ENCODE results near the gene MCM9. TPM values are rescaled to one million over a fixed set of nuclear protein-coding genes. Genes with fewer than 3 reads are reported as not detected.

MCM9 gene
- total RNA-seq, 1 experiment from 2014 or later = 18.6 TPM

DNA sequence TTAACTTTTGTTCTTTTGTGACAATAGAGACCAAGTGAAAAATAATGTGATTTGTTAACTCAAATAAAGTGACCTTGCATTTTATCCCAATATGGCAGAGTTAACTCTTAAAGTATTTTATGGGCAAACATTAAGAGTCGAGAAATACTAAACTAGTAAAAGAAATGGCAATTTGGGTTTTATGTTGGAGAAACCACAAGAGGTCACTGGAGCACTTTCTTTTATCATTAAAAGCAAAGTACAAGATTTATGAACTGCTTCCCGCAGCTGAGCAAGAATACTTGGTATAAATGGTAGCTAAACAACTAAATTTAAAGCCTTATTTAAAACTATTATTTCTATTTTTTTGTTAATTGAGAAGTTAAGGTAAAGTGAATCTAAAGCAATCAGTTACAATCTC is 33.5 kb upstream of the MCM9 start:
- no peaks in the 10 kb centered on the region for H3K23me2 ChIP-seq (ENCODE audit: insufficient read length, low read depth, low read length, poor library complexity, severe bottlenecking)

More for the DNA sequence above, 33.5 kb upstream of the MCM9 start:
- Mint-ChIP-seq H3K27me3 (ENCODE audit: low read depth) (no peaks in the 10 kb centered on the region), H3K27ac (peak overlapping the region in 1 of 3 experiments; percentile 55; a peak in 1 of 7 replicates), H3K9me3 (no peaks in the 10 kb centered on the region), H3K4me1 (peaks cover 11 to 12% of the 10 kb centered on the region in 2 experiments), H3K4me3 (no peak overlapping the region), H3K36me3 (ENCODE audit: insufficient read depth in 1 of 3, low read depth in 3 of 3) (no peaks in the 10 kb centered on the region; a peak in 1 of 7 replicates)
- no peaks in the 10 kb centered on the region for H3K27me3 ChIP-seq (ENCODE audit: insufficient read depth, low read length)
- no peak overlapping the region for H3K27ac ChIP-seq (ENCODE audit: insufficient read length, low read depth, low read length)
- no peak overlapping the region for H4K8ac ChIP-seq (replicated peaks; ENCODE audit: insufficient read length, low read depth, low read length)
- no peak overlapping the region for H4K91ac ChIP-seq (ENCODE audit: insufficient read length, low read depth, low read length)
- no peak overlapping the region for H4K5ac ChIP-seq (ENCODE audit: insufficient read length, low read depth, low read length)
- H3K79me2 ChIP-seq (ENCODE audit: insufficient read depth, low read length) = no peaks in the 10 kb centered on the region
- no peaks in the 10 kb centered on the region for H3K4me1 ChIP-seq (ENCODE audit: insufficient read depth, low read length)
- no peak overlapping the region for H3K56ac ChIP-seq (ENCODE audit: insufficient read length, low read depth, low read length)
- H2BK120ac ChIP-seq (ENCODE audit: low read depth, low read length, poor library complexity, severe bottlenecking) = no peak overlapping the region
- WGBS (ENCODE audit: extremely low coverage, insufficient read length, low lambda C conversion rate) = no CpG with 5 or more reads among the region's 2 CpGs
- H2BK12ac ChIP-seq (ENCODE audit: insufficient read length, low read depth, low read length) = no peak overlapping the region
- no peak overlapping the region for H3T11ph ChIP-seq (ENCODE audit: low read length)
- H3K18ac ChIP-seq (ENCODE audit: insufficient read length, low read depth, low read length) = no peak overlapping the region
- no peaks in the 10 kb centered on the region for H4K20me1 ChIP-seq (ENCODE audit: control insufficient read depth, insufficient read depth, insufficient read length)
- no peak overlapping the region for H2BK20ac ChIP-seq (ENCODE audit: low read depth, low read length, poor library complexity, severe bottlenecking)
- H2AK5ac ChIP-seq (ENCODE audit: insufficient read length, low read length) = no peak overlapping the region
- H3K9me3 ChIP-seq (ENCODE audit: control insufficient read depth, low read depth, low read length) = no peaks in the 10 kb centered on the region
- H2AFZ ChIP-seq (ENCODE audit: low read length) = no peak overlapping the region
- H2BK15ac ChIP-seq (ENCODE audit: low read depth, low read length) = no peak overlapping the region
- H2BK5ac ChIP-seq (ENCODE audit: insufficient read length, low read length) = no peak overlapping the region
- DNase-seq = no peak
- H3K79me1 ChIP-seq (ENCODE audit: insufficient read depth, low read depth, low read length, poor library complexity, severe bottlenecking) = no peaks in the 10 kb centered on the region
- TF ChIP-seq, protein P1, sequence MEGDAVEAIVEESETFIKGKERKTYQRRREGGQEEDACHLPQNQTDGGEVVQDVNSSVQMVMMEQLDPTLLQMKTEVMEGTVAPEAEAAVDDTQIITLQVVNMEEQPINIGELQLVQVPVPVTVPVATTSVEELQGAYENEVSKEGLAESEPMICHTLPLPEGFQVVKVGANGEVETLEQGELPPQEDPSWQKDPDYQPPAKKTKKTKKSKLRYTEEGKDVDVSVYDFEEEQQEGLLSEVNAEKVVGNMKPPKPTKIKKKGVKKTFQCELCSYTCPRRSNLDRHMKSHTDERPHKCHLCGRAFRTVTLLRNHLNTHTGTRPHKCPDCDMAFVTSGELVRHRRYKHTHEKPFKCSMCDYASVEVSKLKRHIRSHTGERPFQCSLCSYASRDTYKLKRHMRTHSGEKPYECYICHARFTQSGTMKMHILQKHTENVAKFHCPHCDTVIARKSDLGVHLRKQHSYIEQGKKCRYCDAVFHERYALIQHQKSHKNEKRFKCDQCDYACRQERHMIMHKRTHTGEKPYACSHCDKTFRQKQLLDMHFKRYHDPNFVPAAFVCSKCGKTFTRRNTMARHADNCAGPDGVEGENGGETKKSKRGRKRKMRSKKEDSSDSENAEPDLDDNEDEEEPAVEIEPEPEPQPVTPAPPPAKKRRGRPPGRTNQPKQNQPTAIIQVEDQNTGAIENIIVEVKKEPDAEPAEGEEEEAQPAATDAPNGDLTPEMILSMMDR (conservative IDR thresholded peaks at IDR 0.05) = peak; percentile 65
- H3K23ac ChIP-seq (ENCODE audit: insufficient read length, low read depth, low read length) = no peak overlapping the region
- H3K4ac ChIP-seq (ENCODE audit: low read depth, low read length) = no peak overlapping the region
- no peak overlapping the region for H3K4me2 ChIP-seq (ENCODE audit: insufficient read depth, insufficient read length, low read length)
- no peak overlapping the region for H3K9ac ChIP-seq (ENCODE audit: extremely low read depth, insufficient read length, low read length)
- H3K14ac ChIP-seq (ENCODE audit: insufficient read depth, low read length) = no peak overlapping the region

Measured in H9 (cell line).